ENCODE data around the gene ELAVL1.
A peak's percentile ranks its signal among the peaks of the same experiment; 100 is the strongest.

The ELAVL1 gene

GRCh38 chr19:7971553-7972520, 33.6 kb downstream of the ELAVL1 start:
- no peak overlapping the region for H3K4me3 ChIP-seq (ENCODE audit: low read depth in 1 of 2, low read length in 1 of 2)
- no peaks in the 10 kb centered on the region for H3K27me3 ChIP-seq
- no peak for TF ChIP-seq CTCF (IDR thresholded peaks at IDR 0.05)
- H3K36me3 ChIP-seq = peaks cover 71% of the 10 kb centered on the region
- no peak overlapping the region for H3K27ac ChIP-seq
- H3K9me3 ChIP-seq = no peaks in the 10 kb centered on the region
- no peaks in the 10 kb centered on the region for H3K4me1 ChIP-seq (ENCODE audit: control insufficient read depth in 1 of 2, insufficient read depth in 1 of 2, low read depth in 1 of 2, low read length in 1 of 2)

- Histone ChIP-seq H3K27me3 (no peaks in the 10 kb centered on the region), H3K4me1 (ENCODE audit: control insufficient read depth in 1 of 2, insufficient read depth in 1 of 2, low read depth in 1 of 2, low read length in 1 of 2) (no peaks in the 10 kb centered on the region), H3K27ac (no peak overlapping the region), H3K4me3 (ENCODE audit: low read depth in 1 of 2, low read length in 1 of 2) (no peak overlapping the region), H3K9me3 (no peaks in the 10 kb centered on the region), H3K36me3 (peaks cover 80% of the 10 kb centered on the region)
- peak; percentile 19 for TF ChIP-seq CTCF (IDR thresholded peaks at IDR 0.05)
These were observed 34.6 kb downstream of the ELAVL1 start for GRCh38 chr19:7970716-7971448.

GRCh38 chr19:7969555-7969939, 35.9 kb downstream of the ELAVL1 start:
- Histone ChIP-seq H3K27ac (no peak overlapping the region), H3K9me3 (no peaks in the 10 kb centered on the region), H3K27me3 (no peaks in the 10 kb centered on the region), H3K4me3 (ENCODE audit: low read depth in 1 of 2, low read length in 1 of 2) (no peak overlapping the region), H3K36me3 (peaks cover 81% of the 10 kb centered on the region), H3K4me1 (ENCODE audit: control insufficient read depth in 1 of 2, insufficient read depth in 1 of 2, low read depth in 1 of 2, low read length in 1 of 2) (no peaks in the 10 kb centered on the region)
- no peak for TF ChIP-seq CTCF (IDR thresholded peaks at IDR 0.05)

GRCh38 chr19:7968796-7969554, 36.5 kb downstream of the ELAVL1 start:
- H3K27ac ChIP-seq = no peak overlapping the region
- peaks cover 80% of the 10 kb centered on the region for H3K36me3 ChIP-seq

More at GRCh38 chr19:7968796-7969554, 36.5 kb downstream of the ELAVL1 start:
- TF ChIP-seq CTCF (IDR thresholded peaks at IDR 0.05) = no peak
- H3K4me1 ChIP-seq (ENCODE audit: control insufficient read depth in 1 of 2, insufficient read depth in 1 of 2, low read depth in 1 of 2, low read length in 1 of 2) = no peaks in the 10 kb centered on the region
- H3K9me3 ChIP-seq = no peaks in the 10 kb centered on the region
- no peaks in the 10 kb centered on the region for H3K27me3 ChIP-seq
- H3K4me3 ChIP-seq (ENCODE audit: low read depth in 1 of 2, low read length in 1 of 2) = no peak overlapping the region

Data from neutrophil (primary cell).